Measurements from ENCODE around the gene PMAIP1. TPM values are rescaled to one million over a fixed set of nuclear protein-coding genes. Genes with fewer than 3 reads are reported as not detected.
A peak's percentile ranks its signal among the peaks of the same experiment; 100 is the strongest.

Gene PMAIP1
- total and polyA plus RNA-seq, 9 of the 15 experiments (the other 6 are each of a cell fraction or from before 2014, with no cell fraction given) = 8.0 to 22.9 (median 14.9) TPM

DNA sequence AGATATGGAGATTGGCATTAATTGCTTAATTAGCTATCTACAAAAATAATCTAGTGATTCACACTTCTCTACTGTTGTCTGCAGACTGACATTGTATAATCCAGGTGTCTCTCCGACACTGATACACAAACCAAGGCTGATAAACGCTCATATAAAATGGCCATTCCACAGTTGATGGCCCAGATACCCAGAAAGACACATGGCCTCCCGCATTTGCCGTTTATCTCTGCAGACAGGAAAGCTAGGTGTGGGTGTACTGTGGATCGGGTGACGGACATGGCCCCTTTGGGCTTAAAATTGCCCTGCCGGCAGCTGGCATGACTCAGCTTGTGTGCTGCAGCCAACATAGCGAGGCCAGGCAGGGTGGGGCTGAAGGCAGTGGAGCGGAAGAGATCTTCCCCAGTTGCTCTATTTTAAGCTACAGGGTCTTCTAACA lies 18.5 kb downstream of the PMAIP1 start (continued):
- TF ChIP-seq, protein P1, sequence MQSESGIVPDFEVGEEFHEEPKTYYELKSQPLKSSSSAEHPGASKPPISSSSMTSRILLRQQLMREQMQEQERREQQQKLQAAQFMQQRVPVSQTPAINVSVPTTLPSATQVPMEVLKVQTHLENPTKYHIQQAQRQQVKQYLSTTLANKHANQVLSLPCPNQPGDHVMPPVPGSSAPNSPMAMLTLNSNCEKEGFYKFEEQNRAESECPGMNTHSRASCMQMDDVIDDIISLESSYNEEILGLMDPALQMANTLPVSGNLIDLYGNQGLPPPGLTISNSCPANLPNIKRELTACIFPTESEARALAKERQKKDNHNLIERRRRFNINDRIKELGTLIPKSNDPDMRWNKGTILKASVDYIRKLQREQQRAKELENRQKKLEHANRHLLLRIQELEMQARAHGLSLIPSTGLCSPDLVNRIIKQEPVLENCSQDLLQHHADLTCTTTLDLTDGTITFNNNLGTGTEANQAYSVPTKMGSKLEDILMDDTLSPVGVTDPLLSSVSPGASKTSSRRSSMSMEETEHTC (IDR thresholded peaks at IDR 0.05) = peak; percentile 25; the same call in 1 of the 2 replicates
- TF ChIP-seq GTF2A2 (tag; IDR thresholded peaks at IDR 0.05) (no peak), HNRNPH1 (optimal IDR thresholded peaks at IDR 0.05; ENCODE audit: low read depth, low read length) (no peak), ESRRB (CRISPR knock-in tag; IDR thresholded peaks at IDR 0.05; ENCODE audit: borderline replicate concordance) (no peak), ZNF76 (CRISPR knock-in tag; IDR thresholded peaks at IDR 0.05; ENCODE audit: borderline replicate concordance) (no peak), ZNF764 (CRISPR knock-in tag; IDR thresholded peaks at IDR 0.05; ENCODE audit: low read depth) (no peak), EGR1 (conservative IDR thresholded peaks at IDR 0.05) (peak; percentile 86), ZBTB1 (CRISPR knock-in tag; IDR thresholded peaks at IDR 0.05; ENCODE audit: borderline replicate concordance, low read depth) (no peak), SREBF1 (IDR thresholded peaks at IDR 0.05; ENCODE audit: borderline replicate concordance, low read depth, low read length) (no peak), MAFG (tag; conservative IDR thresholded peaks at IDR 0.05) (peak; percentile 77), WHSC1 (IDR thresholded peaks at IDR 0.05; ENCODE audit: low read length) (no peak), ZSCAN29 (IDR thresholded peaks at IDR 0.05) (no peak), ZNF324 (CRISPR knock-in tag; IDR thresholded peaks at IDR 0.05) (no peak), RFX5 (IDR thresholded peaks at IDR 0.05; ENCODE audit: low read depth, low read length) (no peak), DDX20 (tag; IDR thresholded peaks at IDR 0.05; ENCODE audit: low read depth) (no peak), ZC3H11A (IDR thresholded peaks at IDR 0.05; ENCODE audit: low read depth, low read length) (no peak), SIX5 (IDR thresholded peaks at IDR 0.05; ENCODE audit: borderline replicate concordance in 1 of 2, insufficient read depth in 1 of 2, low read depth in 1 of 2, low read length in 2 of 2) (no peak), ETV1 (tag; conservative IDR thresholded peaks at IDR 0.05; ENCODE audit: low read depth) (no peak; the same call in 1 of the 2 replicates), NFE2 (IDR thresholded peaks at IDR 0.05; ENCODE audit: low read depth) (peak; percentile 95), PURB (CRISPR knock-in tag; IDR thresholded peaks at IDR 0.05; ENCODE audit: low read depth) (no peak), RBM15 (IDR thresholded peaks at IDR 0.05; ENCODE audit: insufficient read depth, low read length) (no peak), ZNF589 (CRISPR knock-in tag; IDR thresholded peaks at IDR 0.05; ENCODE audit: low read depth) (no peak), ARID1B (IDR thresholded peaks at IDR 0.05) (peak; percentile 83), ZNF274 (IDR thresholded peaks at IDR 0.05; ENCODE audit: borderline replicate concordance, low read depth, low read length) (no peak), LCOR (CRISPR knock-in tag; IDR thresholded peaks at IDR 0.05) (peak; percentile 58; the same call in 1 of the 2 replicates), ZBED1 (IDR thresholded peaks at IDR 0.05) (no peak), BACH1 (tag; IDR thresholded peaks at IDR 0.05) (peak; percentile 82; the same call in 1 of the 2 replicates), ZNF184 (CRISPR knock-in tag; IDR thresholded peaks at IDR 0.05) (no peak)
- TF ChIP-seq, protein P2, sequence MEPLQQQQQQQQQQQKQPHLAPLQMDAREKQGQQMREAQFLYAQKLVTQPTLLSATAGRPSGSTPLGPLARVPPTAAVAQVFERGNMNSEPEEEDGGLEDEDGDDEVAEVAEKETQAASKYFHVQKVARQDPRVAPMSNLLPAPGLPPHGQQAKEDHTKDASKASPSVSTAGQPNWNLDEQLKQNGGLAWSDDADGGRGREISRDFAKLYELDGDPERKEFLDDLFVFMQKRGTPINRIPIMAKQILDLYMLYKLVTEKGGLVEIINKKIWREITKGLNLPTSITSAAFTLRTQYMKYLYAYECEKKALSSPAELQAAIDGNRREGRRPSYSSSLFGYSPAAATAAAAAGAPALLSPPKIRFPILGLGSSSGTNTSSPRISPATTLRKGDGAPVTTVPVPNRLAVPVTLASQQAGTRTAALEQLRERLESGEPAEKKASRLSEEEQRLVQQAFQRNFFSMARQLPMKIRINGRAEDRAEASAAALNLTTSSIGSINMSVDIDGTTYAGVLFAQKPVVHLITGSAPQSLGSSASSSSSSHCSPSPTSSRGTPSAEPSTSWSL (CRISPR knock-in tag; IDR thresholded peaks at IDR 0.05; ENCODE audit: borderline replicate concordance) = no peak
